Measurements from ENCODE around the gene LIMA1.
A peak's percentile ranks its signal among the peaks of the same experiment; 100 is the strongest.

The LIMA1 gene

GRCh38 chr12:50224026-50224692 lies 59.2 kb downstream of the LIMA1 start:
- no peak overlapping the region for H3K14ac ChIP-seq (ENCODE audit: low read length)
- H3K4me1 ChIP-seq (ENCODE audit: control insufficient read depth in 1 of 2, insufficient read depth in 2 of 2, low read length in 2 of 2) = peaks cover 1 to 8% of the 10 kb centered on the region in 2 experiments
- no peak overlapping the region for H3K9ac ChIP-seq (ENCODE audit: low read length)
- H3K18ac ChIP-seq (ENCODE audit: low read length) = no peak overlapping the region
- DNase-seq = peak; percentile 85 to 88
- no CpG with 5 or more reads among the region's 2 CpGs for WGBS (ENCODE audit: extremely low coverage, insufficient coverage, insufficient read length)
- no peak overlapping the region for H3K4ac ChIP-seq (ENCODE audit: low read depth, low read length)
- no peak overlapping the region for H3K4me3 ChIP-seq (ENCODE audit: low read depth, low read length)
- no peak overlapping the region for H3K23ac ChIP-seq (ENCODE audit: low read length)
- H4K8ac ChIP-seq (ENCODE audit: low read depth, low read length) = no peak overlapping the region
- H3K79me1 ChIP-seq (ENCODE audit: low read length) = peaks cover 15% of the 10 kb centered on the region
- H2BK5ac ChIP-seq (ENCODE audit: low read depth, low read length, poor library complexity) = no peak overlapping the region
- H3K4me2 ChIP-seq (ENCODE audit: low read length) = peak overlapping the region; percentile 8
- H3K36me3 ChIP-seq (ENCODE audit: control insufficient read depth in 1 of 2, insufficient read depth in 2 of 2, low read length in 2 of 2) = peaks cover 0 to 6% of the 10 kb centered on the region in 2 experiments
- H3K79me2 ChIP-seq (ENCODE audit: control insufficient read depth, insufficient read depth, low read length, poor library complexity) = peaks cover 15% of the 10 kb centered on the region
- H4K91ac ChIP-seq (ENCODE audit: low read depth, low read length) = no peak overlapping the region
- no peak overlapping the region for H4K12ac ChIP-seq (ENCODE audit: low read depth, low read length)
- H2AFZ ChIP-seq (ENCODE audit: insufficient read depth, low read length, poor library complexity) = no peak overlapping the region
- no peaks in the 10 kb centered on the region for H3K9me3 ChIP-seq (ENCODE audit: insufficient read depth, low read depth, low read length)
- H3K27ac ChIP-seq (ENCODE audit: low read depth, low read length) = peak overlapping the region; percentile 37
- H2AK5ac ChIP-seq (ENCODE audit: low read length) = no peak overlapping the region
- H3K27me3 ChIP-seq (ENCODE audit: insufficient read depth, low read length) = no peaks in the 10 kb centered on the region
- H2BK12ac ChIP-seq (ENCODE audit: low read length) = no peak overlapping the region
- H2BK120ac ChIP-seq (ENCODE audit: insufficient read depth, low read length, poor library complexity) = no peak overlapping the region

GRCh38 chr12:50222275-50222783 lies 61.0 kb downstream of the LIMA1 start:
- Histone ChIP-seq H3K23ac (ENCODE audit: low read length) (peak overlapping the region; percentile 2), H3K9me3 (ENCODE audit: insufficient read depth, low read depth, low read length) (no peaks in the 10 kb centered on the region), H4K8ac (ENCODE audit: low read depth, low read length) (peak overlapping the region; percentile 5), H3K14ac (ENCODE audit: low read length) (peak overlapping the region; percentile 16), H4K12ac (ENCODE audit: low read depth, low read length) (peak overlapping the region; percentile 1), H3K4me3 (ENCODE audit: low read depth, low read length) (peak overlapping the region; percentile 76), H2BK12ac (ENCODE audit: low read length) (peak overlapping the region; percentile 1), H3K9ac (ENCODE audit: low read length) (peak overlapping the region; percentile 60), H3K27me3 (ENCODE audit: insufficient read depth, low read length) (no peaks in the 10 kb centered on the region), H3K79me1 (ENCODE audit: low read length) (peaks cover 19% of the 10 kb centered on the region), H4K91ac (ENCODE audit: low read depth, low read length) (peak overlapping the region; percentile 17), H2BK5ac (ENCODE audit: low read depth, low read length, poor library complexity) (peak overlapping the region; percentile 10), H3K4me2 (ENCODE audit: low read length) (peak overlapping the region; percentile 60), H2AFZ (ENCODE audit: insufficient read depth, low read length, poor library complexity) (no peak overlapping the region), H2BK120ac (ENCODE audit: insufficient read depth, low read length, poor library complexity) (peak overlapping the region; percentile 9), H3K4ac (ENCODE audit: low read depth, low read length) (peak overlapping the region; percentile 8), H2AK5ac (ENCODE audit: low read length) (peak overlapping the region; percentile 4), H3K36me3 (ENCODE audit: control insufficient read depth in 1 of 2, insufficient read depth in 2 of 2, low read length in 2 of 2) (peaks cover 10% of the 10 kb centered on the region in 2 experiments), H3K79me2 (ENCODE audit: control insufficient read depth, insufficient read depth, low read length, poor library complexity) (peaks cover 27% of the 10 kb centered on the region), H3K18ac (ENCODE audit: low read length) (peak overlapping the region; percentile 0), H3K27ac (ENCODE audit: low read depth, low read length) (peak overlapping the region; percentile 68), H3K4me1 (ENCODE audit: control insufficient read depth in 1 of 2, insufficient read depth in 2 of 2, low read length in 2 of 2) (peaks cover 9 to 14% of the 10 kb centered on the region in 2 experiments)
- DNase-seq = peak; percentile 45 to 74
- no CpG with 5 or more reads among the region's 5 CpGs for WGBS (ENCODE audit: extremely low coverage, insufficient coverage, insufficient read length)

- no peak overlapping the region for H3K23ac ChIP-seq (ENCODE audit: low read length)
- no peak overlapping the region for H4K8ac ChIP-seq (ENCODE audit: low read depth, low read length)
- peaks cover 9 to 14% of the 10 kb centered on the region in 2 experiments for H3K4me1 ChIP-seq (ENCODE audit: control insufficient read depth in 1 of 2, insufficient read depth in 2 of 2, low read length in 2 of 2)
- H3K14ac ChIP-seq (ENCODE audit: low read length) = peak overlapping the region; percentile 56
- H2AFZ ChIP-seq (ENCODE audit: insufficient read depth, low read length, poor library complexity) = no peak overlapping the region
- H2AK5ac ChIP-seq (ENCODE audit: low read length) = no peak overlapping the region
- peak; percentile 31 to 74 for DNase-seq
- H4K91ac ChIP-seq (ENCODE audit: low read depth, low read length) = no peak overlapping the region
- H3K18ac ChIP-seq (ENCODE audit: low read length) = no peak overlapping the region
- no CpG with 5 or more reads among the region's 9 CpGs for WGBS (ENCODE audit: extremely low coverage, insufficient coverage, insufficient read length)
- H4K12ac ChIP-seq (ENCODE audit: low read depth, low read length) = no peak overlapping the region
- H3K27ac ChIP-seq (ENCODE audit: low read depth, low read length) = peak overlapping the region; percentile 85
- no peaks in the 10 kb centered on the region for H3K27me3 ChIP-seq (ENCODE audit: insufficient read depth, low read length)
- peak overlapping the region; percentile 65 for H3K4me3 ChIP-seq (ENCODE audit: low read depth, low read length)
- H2BK5ac ChIP-seq (ENCODE audit: low read depth, low read length, poor library complexity) = peak overlapping the region; percentile 72
- H3K9ac ChIP-seq (ENCODE audit: low read length) = peak overlapping the region; percentile 86
- no peak overlapping the region for H2BK120ac ChIP-seq (ENCODE audit: insufficient read depth, low read length, poor library complexity)
- no peak overlapping the region for H2BK12ac ChIP-seq (ENCODE audit: low read length)
- H3K4ac ChIP-seq (ENCODE audit: low read depth, low read length) = peak overlapping the region; percentile 58
- peak overlapping the region; percentile 60 for H3K4me2 ChIP-seq (ENCODE audit: low read length)
- H3K9me3 ChIP-seq (ENCODE audit: insufficient read depth, low read depth, low read length) = no peaks in the 10 kb centered on the region
- peaks cover 29% of the 10 kb centered on the region for H3K79me2 ChIP-seq (ENCODE audit: control insufficient read depth, insufficient read depth, low read length, poor library complexity)
- H3K79me1 ChIP-seq (ENCODE audit: low read length) = peaks cover 19% of the 10 kb centered on the region
- H3K36me3 ChIP-seq (ENCODE audit: control insufficient read depth in 1 of 2, insufficient read depth in 2 of 2, low read length in 2 of 2) = peaks cover 12 to 13% of the 10 kb centered on the region in 2 experiments
These were observed 61.9 kb downstream of the LIMA1 start for GRCh38 chr12:50221228-50222008.

- Histone ChIP-seq H3K4ac (ENCODE audit: low read depth, low read length) (peak overlapping the region; percentile 96), H2BK120ac (ENCODE audit: insufficient read depth, low read length, poor library complexity) (peak overlapping the region; percentile 54), H3K79me1 (ENCODE audit: low read length) (peaks cover 19% of the 10 kb centered on the region), H3K36me3 (ENCODE audit: control insufficient read depth in 1 of 2, insufficient read depth in 2 of 2, low read length in 2 of 2) (peaks cover 12 to 16% of the 10 kb centered on the region in 2 experiments), H3K79me2 (ENCODE audit: control insufficient read depth, insufficient read depth, low read length, poor library complexity) (peaks cover 33% of the 10 kb centered on the region), H3K9me3 (ENCODE audit: insufficient read depth, low read depth, low read length) (no peaks in the 10 kb centered on the region), H4K12ac (ENCODE audit: low read depth, low read length) (no peak overlapping the region), H3K9ac (ENCODE audit: low read length) (peak overlapping the region; percentile 5), H4K91ac (ENCODE audit: low read depth, low read length) (peak overlapping the region; percentile 73), H2BK5ac (ENCODE audit: low read depth, low read length, poor library complexity) (peak overlapping the region; percentile 68), H2BK12ac (ENCODE audit: low read length) (no peak overlapping the region), H3K14ac (ENCODE audit: low read length) (no peak overlapping the region), H3K4me3 (ENCODE audit: low read depth, low read length) (peak overlapping the region; percentile 39), H3K23ac (ENCODE audit: low read length) (no peak overlapping the region), H2AK5ac (ENCODE audit: low read length) (no peak overlapping the region), H3K27me3 (ENCODE audit: insufficient read depth, low read length) (no peaks in the 10 kb centered on the region), H3K4me2 (ENCODE audit: low read length) (peak overlapping the region; percentile 59), H2AFZ (ENCODE audit: insufficient read depth, low read length, poor library complexity) (no peak overlapping the region), H4K8ac (ENCODE audit: low read depth, low read length) (no peak overlapping the region), H3K27ac (ENCODE audit: low read depth, low read length) (peak overlapping the region; percentile 74), H3K4me1 (ENCODE audit: control insufficient read depth in 1 of 2, insufficient read depth in 2 of 2, low read length in 2 of 2) (peaks cover 9 to 14% of the 10 kb centered on the region in 2 experiments), H3K18ac (ENCODE audit: low read length) (no peak overlapping the region)
- peak; percentile 79 to 81 for DNase-seq
- WGBS (ENCODE audit: extremely low coverage, insufficient coverage, insufficient read length) = no CpG with 5 or more reads among the region's 4 CpGs
These were observed 62.8 kb downstream of the LIMA1 start for GRCh38 chr12:50220363-50220995.
